ENCODE data around the gene SYPL1. TPM values are rescaled to one million over a fixed set of nuclear protein-coding genes. Genes with fewer than 3 reads are reported as not detected.
"Not testable (repeated sequence)": the region's sequence is repeated elsewhere in the genome, so short reads cannot be mapped to it uniquely, and the experiment has no call there.

The SYPL1 gene
- 72.0 and 76.2 TPM in 2 replicates for total RNA-seq
- 72.6 TPM for polyA plus RNA-seq (2012)

GRCh38 chr7:106112118-106112971 is at the start of gene SYPL1:
TSS of gene SYPL1 (minus strand) at chr7:106112312. CDS start at chr7:106112208, 104 bp downstream.
- peak; percentile 96 for DNase-seq (ENCODE audit: low read depth)

- DNase-seq (ENCODE audit: low read depth), result no peak
Observed at GRCh38 chr7:106155027-106155426, 42.9 kb upstream of the SYPL1 start.

GRCh38 chr7:106153891-106154449 is 41.9 kb upstream of the SYPL1 start:
- peak; percentile 88 for DNase-seq (ENCODE audit: low read depth)

GRCh38 chr7:106152313-106152665 is 40.2 kb upstream of the SYPL1 start:
- no peak for DNase-seq (ENCODE audit: low read depth)

- no peak for DNase-seq (ENCODE audit: low read depth)
Observed at GRCh38 chr7:106151459-106152312, 39.6 kb upstream of the SYPL1 start.

- DNase-seq (ENCODE audit: low read depth), result peak; percentile 17
Observed at GRCh38 chr7:106143711-106144337, 31.7 kb upstream of the SYPL1 start.

GRCh38 chr7:106142136-106142535 is 30.0 kb upstream of the SYPL1 start:
- no peak for DNase-seq (ENCODE audit: low read depth)

GRCh38 chr7:106140406-106141173 is 28.5 kb upstream of the SYPL1 start:
- DNase-seq (ENCODE audit: low read depth), result peak; percentile 28

GRCh38 chr7:106139265-106140251 is 27.4 kb upstream of the SYPL1 start:
- peak; percentile 93 for DNase-seq (ENCODE audit: low read depth)

GRCh38 chr7:106138776-106139175 is 26.7 kb upstream of the SYPL1 start:
- no peak for DNase-seq (ENCODE audit: low read depth)

- DNase-seq (ENCODE audit: low read depth), result not testable (repeated sequence)
Observed at GRCh38 chr7:106138181-106138580, 26.1 kb upstream of the SYPL1 start.

- peak; percentile 63 for DNase-seq (ENCODE audit: low read depth)
Observed at GRCh38 chr7:106134241-106134640, 22.1 kb upstream of the SYPL1 start.

GRCh38 chr7:106129291-106129690 is 17.2 kb upstream of the SYPL1 start:
- DNase-seq (ENCODE audit: low read depth), result peak; percentile 63

GRCh38 chr7:106128836-106129235 is 16.7 kb upstream of the SYPL1 start:
- peak; percentile 84 for DNase-seq (ENCODE audit: low read depth)

- DNase-seq (ENCODE audit: low read depth), result peak; percentile 68
Observed at GRCh38 chr7:106127984-106128780, 16.1 kb upstream of the SYPL1 start.

GRCh38 chr7:106126170-106126938 is 14.2 kb upstream of the SYPL1 start:
- peak; percentile 45 for DNase-seq (ENCODE audit: low read depth)

- peak; percentile 34 for DNase-seq (ENCODE audit: low read depth)
Observed at GRCh38 chr7:106125417-106125816, 13.3 kb upstream of the SYPL1 start.

- no peak for DNase-seq (ENCODE audit: low read depth)
Observed at GRCh38 chr7:106124186-106124585, 12.1 kb upstream of the SYPL1 start.

Data from myocyte (in vitro differentiated cells).